Sigmoid colon (tissue), 7 donors: ENCODE data around the gene CDH13. TPM values are rescaled to one million over a fixed set of nuclear protein-coding genes. Genes with fewer than 3 reads are reported as not detected.

Experiments
- DNase-seq: peaks from one replicate; pipeline ENCODE4 v3.0.0-alpha.2; 2019
- H3K27ac ChIP-seq, 4 donors: fragments of 200-600 bp; sonication (generic); one replicate each; pipeline ENCODE4 v1.5.1; 2016 to 2019; ENCODE audit warnings: mild to moderate bottlenecking in 1 of 4
- H3K27me3 ChIP-seq, 3 donors: fragments of 200-600 bp; sonication (generic); one replicate each; pipeline ENCODE4 v1.5.1; 2019; ENCODE audit warnings: mild to moderate bottlenecking in 1 of 3
- H3K36me3 ChIP-seq, 4 donors: fragments of 200-600 bp; sonication (generic); one replicate each; pipeline ENCODE4 v1.5.1; 2016 to 2019
- H3K4me1 ChIP-seq, 4 donors: fragments of 200-600 bp; sonication (generic); one replicate each; pipeline ENCODE4 v1.5.1; 2017 to 2019
- H3K4me3 ChIP-seq, 4 donors: fragments of 200-600 bp; sonication (generic); one replicate each; pipeline ENCODE4 v1.5.1; 2017 to 2019; ENCODE audit warnings: mild to moderate bottlenecking in 2 of 4, moderate library complexity in 1 of 4
- H3K9me3 ChIP-seq, 4 donors: fragments of 200-600 bp in 3 of 4; sonication (generic) in 3 of 4; one replicate each; pipeline versions ENCODE4 v1.5.1 to v1.6.1; 2013 to 2019
- EP300 ChIP-seq, 4 donors: sonication (generic); formaldehyde crosslinking; IDR thresholded peaks; one replicate each; pipeline ENCODE4 v1.6.1; 2017; ENCODE audit warnings: antibody characterized with exemption in 4 of 4
- POLR2A ChIP-seq, 2 donors: fragments of 450-650 bp; IDR thresholded peaks; one replicate each; pipeline ENCODE4 v1.6.1; 2016; ENCODE audit warnings: antibody characterized with exemption in 2 of 2, mild to moderate bottlenecking in 2 of 2, moderate library complexity in 2 of 2
- POLR2AphosphoS5 ChIP-seq, 4 donors: sonication (generic); formaldehyde crosslinking; IDR thresholded peaks; one replicate each; pipeline ENCODE4 v1.6.1; 2017; ENCODE audit warnings: antibody characterized with exemption in 4 of 4
- WGBS, 2 donors: extraction: QIAGEN DNeasy Blood & Tissue Kit; methylation state at CpG; one replicate each; pipeline ENCODE4 v1.1.7; 2013; 5-methylcytosine and 5-hydroxymethylcytosine counted together
- intact Hi-C: fragments of 100-400 bp; cut with DNase I; formaldehyde crosslinking; loops from one replicate; pipeline ENCODE4 v1.15.1; 2023
- polyA plus RNA-seq, 3 donors: library from polyadenylated mRNA; stranded (reverse); fragments of 200-250 nt; gene quantifications; one replicate each; pipeline ENCODE4 v1.2.3, GENCODE V29; 2013
- total RNA-seq, 4 donors: library from RNA; depleted of rRNA; stranded (reverse); fragments of >200 nt; gene quantifications; one replicate each; pipeline ENCODE4 v1.1.0, GENCODE V29; 2016
- TF ChIP-seq, protein P1 (sequence below), 4 experiments: fragments of 450-650 bp in 3 of 4; fragments of 200-600 bp in 1 of 4; IDR thresholded peaks; one replicate each; pipeline ENCODE4 v1.5.1; 2016 to 2019; ENCODE audit warnings: antibody characterized with exemption in 4 of 4, mild to moderate bottlenecking in 3 of 4, moderate library complexity in 2 of 4
- donor health status: healthy with polysubstance abuse.
- donor health status: Bipolar disorder and iron deficiency.
- donor health status: healthy.

CDH13 gene
- total and polyA plus RNA-seq, 7 donors = 0.60 to 17.6 (median 11.8) TPM

DNA sequence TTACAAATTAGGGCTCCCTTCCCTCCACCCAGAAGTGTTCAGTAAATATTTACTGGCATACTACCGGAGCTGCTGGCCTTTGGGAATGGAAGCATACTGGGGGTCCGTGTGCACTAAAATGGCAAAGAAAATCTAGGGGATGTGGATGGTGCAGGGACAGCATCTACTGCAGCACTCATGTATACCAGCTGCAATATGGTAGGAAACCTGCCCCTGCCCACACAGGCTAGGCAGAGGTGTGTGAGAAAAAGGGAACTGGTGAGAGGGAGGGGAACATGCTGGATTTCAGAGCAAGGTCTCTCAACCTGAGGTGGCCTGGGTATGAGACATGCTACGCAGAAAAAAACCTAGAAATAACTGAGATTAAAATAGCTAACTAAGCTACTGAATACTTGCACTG, 145.4 kb downstream of the CDH13 start:
- Histone ChIP-seq H3K27me3 (peaks cover 0 to 3% (median 0%) of the 10 kb centered on the region in 3 donors), H3K9me3 (no peaks in the 10 kb centered on the region), H3K36me3 (no peaks in the 10 kb centered on the region), H3K4me3 (no peak overlapping the region), H3K4me1 (no peaks in the 10 kb centered on the region), H3K27ac (no peak overlapping the region)
- TF ChIP-seq POLR2A (IDR thresholded peaks at IDR 0.05) (no peak), POLR2AphosphoS5 (IDR thresholded peaks at IDR 0.05) (no peak), EP300 (IDR thresholded peaks at IDR 0.05) (no peak)
- TF ChIP-seq, protein P1, sequence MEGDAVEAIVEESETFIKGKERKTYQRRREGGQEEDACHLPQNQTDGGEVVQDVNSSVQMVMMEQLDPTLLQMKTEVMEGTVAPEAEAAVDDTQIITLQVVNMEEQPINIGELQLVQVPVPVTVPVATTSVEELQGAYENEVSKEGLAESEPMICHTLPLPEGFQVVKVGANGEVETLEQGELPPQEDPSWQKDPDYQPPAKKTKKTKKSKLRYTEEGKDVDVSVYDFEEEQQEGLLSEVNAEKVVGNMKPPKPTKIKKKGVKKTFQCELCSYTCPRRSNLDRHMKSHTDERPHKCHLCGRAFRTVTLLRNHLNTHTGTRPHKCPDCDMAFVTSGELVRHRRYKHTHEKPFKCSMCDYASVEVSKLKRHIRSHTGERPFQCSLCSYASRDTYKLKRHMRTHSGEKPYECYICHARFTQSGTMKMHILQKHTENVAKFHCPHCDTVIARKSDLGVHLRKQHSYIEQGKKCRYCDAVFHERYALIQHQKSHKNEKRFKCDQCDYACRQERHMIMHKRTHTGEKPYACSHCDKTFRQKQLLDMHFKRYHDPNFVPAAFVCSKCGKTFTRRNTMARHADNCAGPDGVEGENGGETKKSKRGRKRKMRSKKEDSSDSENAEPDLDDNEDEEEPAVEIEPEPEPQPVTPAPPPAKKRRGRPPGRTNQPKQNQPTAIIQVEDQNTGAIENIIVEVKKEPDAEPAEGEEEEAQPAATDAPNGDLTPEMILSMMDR (IDR thresholded peaks at IDR 0.05) = no peak
- 84 to 90% methylated on average over 3 of the region's 3 CpGs for WGBS, 2 donors
- intact Hi-C loops = no loop called here
- DNase-seq = no peak

DNA sequence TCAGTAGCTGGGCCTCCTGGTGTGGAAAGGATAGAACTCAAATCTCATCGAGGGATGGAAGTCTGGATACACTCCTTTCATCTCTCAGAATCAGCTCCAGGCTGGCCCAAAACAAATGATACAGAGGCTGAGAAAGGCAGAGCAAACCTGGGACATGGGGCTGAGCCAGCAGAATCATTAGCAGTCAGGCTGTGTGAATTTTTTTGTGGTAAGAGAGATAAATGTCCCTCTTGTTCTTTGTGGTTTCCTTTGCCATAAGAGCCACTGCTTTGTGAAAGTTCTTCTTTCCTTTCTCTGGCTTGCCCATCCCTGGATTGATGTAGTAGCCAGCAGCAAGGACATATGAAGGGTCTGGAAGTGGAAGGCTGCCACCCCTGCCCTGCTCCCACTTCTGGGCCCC, 146.2 kb downstream of the CDH13 start:
- Histone ChIP-seq H3K27me3 (peaks cover 0 to 3% (median 0%) of the 10 kb centered on the region in 3 donors), H3K9me3 (no peaks in the 10 kb centered on the region), H3K4me1 (no peaks in the 10 kb centered on the region), H3K27ac (no peak overlapping the region), H3K36me3 (no peaks in the 10 kb centered on the region), H3K4me3 (no peak overlapping the region)
- TF ChIP-seq, protein P1 (IDR thresholded peaks at IDR 0.05) = no peak
- no peak for TF ChIP-seq EP300 (IDR thresholded peaks at IDR 0.05)
- TF ChIP-seq POLR2A (IDR thresholded peaks at IDR 0.05) = no peak
- no peak for TF ChIP-seq POLR2AphosphoS5 (IDR thresholded peaks at IDR 0.05)
- intact Hi-C loops = no loop called here
- no peak for DNase-seq
- WGBS, 2 donors = 81 to 91% methylated on average over 1 of the region's 1 CpG

DNA sequence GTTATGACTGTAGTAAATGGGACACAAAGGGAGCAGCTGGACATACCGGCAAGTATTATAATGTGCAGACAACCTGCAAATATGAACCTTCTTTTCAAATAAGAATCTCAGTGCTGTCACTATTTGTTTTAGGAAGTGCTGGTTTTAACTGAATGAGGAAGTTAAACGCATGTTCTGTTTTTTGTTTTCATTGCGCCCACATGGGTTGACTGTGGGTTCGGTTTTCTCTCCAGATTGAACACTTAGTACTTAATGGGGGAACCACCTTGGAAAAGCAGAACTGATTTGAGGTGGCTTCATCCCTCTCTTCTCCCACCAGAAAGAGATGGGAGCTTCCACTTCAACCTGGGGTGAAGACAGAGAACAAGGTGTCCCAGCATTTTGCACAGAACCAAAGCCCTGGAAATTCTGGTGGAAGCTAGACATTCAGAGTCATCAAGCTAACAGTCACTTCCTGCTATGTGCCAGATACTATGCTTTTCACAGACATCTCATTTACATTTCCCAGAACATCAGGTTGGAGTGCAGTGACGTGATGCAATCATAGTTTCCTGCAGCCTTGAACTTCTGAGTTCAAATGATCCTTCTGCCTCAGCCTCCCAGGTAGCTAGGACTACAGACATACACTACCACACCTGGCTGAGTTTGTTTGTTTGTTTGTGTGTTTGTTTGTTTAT, 149.8 kb downstream of the CDH13 start:
- Histone ChIP-seq H3K4me1 (peaks cover 0 to 7% (median under 1%) of the 10 kb centered on the region in 4 donors), H3K27me3 (peaks cover 0 to 3% (median 0%) of the 10 kb centered on the region in 3 donors), H3K4me3 (no peak overlapping the region), H3K9me3 (no peaks in the 10 kb centered on the region), H3K27ac (no peak overlapping the region), H3K36me3 (no peaks in the 10 kb centered on the region)
- no peak for DNase-seq
- intact Hi-C loops = no loop called here
- 44 to 46% methylated on average over 5 of the region's 5 CpGs for WGBS, 2 donors
- TF ChIP-seq POLR2A (IDR thresholded peaks at IDR 0.05) (no peak), EP300 (IDR thresholded peaks at IDR 0.05) (no peak), POLR2AphosphoS5 (IDR thresholded peaks at IDR 0.05) (no peak)

DNA sequence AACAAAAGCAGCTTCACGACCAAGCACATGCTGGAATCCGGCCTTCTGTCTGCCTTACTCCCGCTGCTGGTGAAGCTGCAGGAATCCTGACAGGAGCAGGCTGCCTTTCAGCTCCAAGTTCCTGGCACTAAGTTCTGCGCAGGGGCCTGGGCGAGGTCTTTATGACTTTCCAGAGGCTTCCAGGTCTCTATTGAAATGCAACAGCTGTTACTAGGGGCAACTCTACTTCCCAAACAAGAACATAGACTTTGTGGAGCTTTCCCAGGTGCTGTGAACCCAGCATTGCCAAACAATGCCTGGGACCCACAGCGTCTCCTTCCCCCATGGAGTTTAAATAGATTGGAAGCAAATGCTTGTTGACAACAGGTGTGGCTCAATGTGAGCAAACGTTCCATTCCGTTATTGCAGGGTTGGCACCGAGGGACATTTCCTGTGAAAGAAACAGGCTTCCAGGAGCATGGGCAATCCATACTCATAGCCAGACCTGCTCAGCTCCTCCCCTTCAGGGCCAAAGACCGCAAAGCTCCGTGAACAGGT, 156.0 kb downstream of the CDH13 start:
- peaks cover 0 to 25% (median 18%) of the 10 kb centered on the region in 4 donors for H3K4me1 ChIP-seq
- H3K9me3 ChIP-seq = no peaks in the 10 kb centered on the region
- no peak for DNase-seq
- peak overlapping the region in 1 of 4 donors; percentile 59 for H3K27ac ChIP-seq
- TF ChIP-seq, protein P1 (IDR thresholded peaks at IDR 0.05) = no peak
- TF ChIP-seq POLR2AphosphoS5 (IDR thresholded peaks at IDR 0.05) (peak in 1 of 4 donors; percentile 57), EP300 (IDR thresholded peaks at IDR 0.05) (no peak)
- WGBS, 2 donors = 14 to 56% methylated on average over 11 of the region's 11 CpGs
- no peaks in the 10 kb centered on the region for H3K36me3 ChIP-seq
- no peaks in the 10 kb centered on the region for H3K27me3 ChIP-seq
- intact Hi-C loops = no loop called here
- no peak overlapping the region for H3K4me3 ChIP-seq

DNA sequence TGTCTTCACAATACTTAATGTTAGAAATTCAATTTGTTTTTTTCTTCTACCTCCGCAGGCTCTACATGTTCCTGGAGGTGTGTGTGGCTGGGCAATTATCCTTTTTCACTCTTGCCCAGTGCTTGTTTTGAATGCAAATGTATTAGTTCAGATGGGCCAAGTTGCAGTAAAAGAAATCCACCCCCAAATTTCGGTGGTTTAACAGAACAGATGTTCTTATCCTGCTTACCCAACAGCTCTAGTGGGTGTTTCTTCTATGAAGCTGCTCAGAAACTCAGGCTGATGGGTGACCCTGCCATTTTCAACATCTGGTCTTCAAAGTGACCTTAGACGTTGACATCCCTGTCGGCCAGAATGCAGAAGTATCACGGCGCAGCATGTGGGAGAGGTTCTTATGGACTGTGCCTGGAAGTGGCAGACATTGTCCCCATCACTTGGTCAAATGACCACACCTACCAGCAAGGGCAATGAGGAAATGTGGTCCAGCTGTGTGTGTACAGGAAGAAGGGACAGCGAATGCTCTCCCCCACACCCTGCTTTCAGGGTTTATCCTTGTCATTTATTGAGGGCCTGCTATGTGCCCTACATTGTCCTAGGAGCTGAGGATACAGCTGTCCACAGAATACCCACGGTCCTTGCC, 157.3 kb downstream of the CDH13 start:
- H3K9me3 ChIP-seq = no peaks in the 10 kb centered on the region
- 35 to 59% methylated on average over 8 of the region's 8 CpGs for WGBS, 2 donors
- H3K4me1 ChIP-seq = peaks cover 0 to 25% (median 18%) of the 10 kb centered on the region in 4 donors
- TF ChIP-seq POLR2A (IDR thresholded peaks at IDR 0.05) = no peak
- TF ChIP-seq POLR2AphosphoS5 (IDR thresholded peaks at IDR 0.05) = no peak
- no peak for TF ChIP-seq EP300 (IDR thresholded peaks at IDR 0.05)
- TF ChIP-seq, protein P1 (IDR thresholded peaks at IDR 0.05) = no peak
- H3K27me3 ChIP-seq = no peaks in the 10 kb centered on the region
- H3K36me3 ChIP-seq = no peaks in the 10 kb centered on the region
- DNase-seq = no peak
- H3K4me3 ChIP-seq = no peak overlapping the region
- intact Hi-C loops = no loop called here
- H3K27ac ChIP-seq = no peak overlapping the region
